ENCODE measurements around the gene NAA60.

NAA60 gene

DNA sequence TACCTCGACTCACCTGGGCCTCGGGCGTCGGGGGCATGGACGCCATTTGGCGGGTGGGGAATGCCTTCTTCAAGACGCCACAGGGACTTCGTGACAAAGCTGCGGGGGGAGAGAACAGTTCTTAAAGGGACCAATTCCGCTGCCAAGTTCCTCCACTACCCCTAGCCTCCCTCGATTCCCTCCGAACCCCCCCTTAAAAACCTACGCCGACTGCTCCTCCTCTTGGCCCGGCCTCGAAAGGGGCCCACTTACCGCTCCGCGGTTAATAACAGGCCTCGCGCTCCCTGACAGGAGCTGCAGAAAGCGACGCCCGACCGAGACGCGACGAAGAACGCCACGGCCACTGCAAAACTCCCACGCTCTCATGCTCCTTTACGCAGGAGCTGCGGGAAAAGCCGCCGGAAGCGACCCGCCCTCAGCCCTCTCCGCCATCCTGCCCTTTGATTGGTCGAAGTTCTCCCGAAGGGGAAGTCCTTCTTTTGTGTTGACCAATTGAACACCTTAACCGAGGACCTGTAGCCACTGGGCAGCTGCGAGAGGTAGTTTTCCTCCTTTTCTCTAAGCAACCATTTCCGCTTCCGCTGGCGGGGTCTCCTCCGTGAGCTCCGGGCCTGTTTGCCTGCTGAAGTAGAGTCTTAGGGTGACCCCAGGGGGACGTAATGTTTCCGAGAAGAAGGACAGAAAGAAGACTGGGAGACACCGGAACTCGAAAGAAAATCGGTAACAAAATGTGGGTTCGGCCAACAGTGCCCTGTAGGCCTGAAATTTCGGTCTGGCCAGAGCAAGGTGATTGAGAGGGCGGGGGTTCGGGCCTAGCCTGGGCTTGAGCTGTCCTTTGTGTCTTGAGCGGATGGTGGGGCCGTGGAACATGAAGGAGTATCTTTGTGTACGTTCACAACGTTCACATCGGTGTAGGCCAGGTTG is at the start of gene NAA60, which contains the start of gene ZNF597:
Gene NAA60, plus strand, starts transcription at position 573 of the 924 bp plus-strand sequence. CDS start 32,548 bp downstream, outside the sequence.
Gene ZNF597, minus strand, starts transcription at position 397 of the 924 bp plus-strand sequence. Its CDS starts 351 bp downstream, at position 46.
- peak; percentile 95 for DNase-seq

DNA sequence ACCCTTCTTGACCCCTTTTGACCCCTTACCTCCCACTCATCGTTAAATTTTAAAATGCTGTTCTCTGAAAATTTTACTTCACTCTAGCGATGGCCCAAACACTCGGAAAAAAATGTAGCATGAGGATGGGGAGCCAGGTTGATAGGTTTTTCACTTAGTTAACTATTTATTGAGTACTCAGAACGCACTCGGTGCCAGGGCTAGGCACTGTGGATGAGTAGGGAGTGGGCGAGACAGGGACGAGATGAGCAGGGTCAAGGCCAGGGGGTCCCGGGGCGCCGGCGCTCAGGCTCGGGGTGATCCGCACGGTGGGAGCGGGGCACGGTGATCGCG is 43.1 kb upstream of the NAA60 start:
- DNase-seq = no peak

DNA sequence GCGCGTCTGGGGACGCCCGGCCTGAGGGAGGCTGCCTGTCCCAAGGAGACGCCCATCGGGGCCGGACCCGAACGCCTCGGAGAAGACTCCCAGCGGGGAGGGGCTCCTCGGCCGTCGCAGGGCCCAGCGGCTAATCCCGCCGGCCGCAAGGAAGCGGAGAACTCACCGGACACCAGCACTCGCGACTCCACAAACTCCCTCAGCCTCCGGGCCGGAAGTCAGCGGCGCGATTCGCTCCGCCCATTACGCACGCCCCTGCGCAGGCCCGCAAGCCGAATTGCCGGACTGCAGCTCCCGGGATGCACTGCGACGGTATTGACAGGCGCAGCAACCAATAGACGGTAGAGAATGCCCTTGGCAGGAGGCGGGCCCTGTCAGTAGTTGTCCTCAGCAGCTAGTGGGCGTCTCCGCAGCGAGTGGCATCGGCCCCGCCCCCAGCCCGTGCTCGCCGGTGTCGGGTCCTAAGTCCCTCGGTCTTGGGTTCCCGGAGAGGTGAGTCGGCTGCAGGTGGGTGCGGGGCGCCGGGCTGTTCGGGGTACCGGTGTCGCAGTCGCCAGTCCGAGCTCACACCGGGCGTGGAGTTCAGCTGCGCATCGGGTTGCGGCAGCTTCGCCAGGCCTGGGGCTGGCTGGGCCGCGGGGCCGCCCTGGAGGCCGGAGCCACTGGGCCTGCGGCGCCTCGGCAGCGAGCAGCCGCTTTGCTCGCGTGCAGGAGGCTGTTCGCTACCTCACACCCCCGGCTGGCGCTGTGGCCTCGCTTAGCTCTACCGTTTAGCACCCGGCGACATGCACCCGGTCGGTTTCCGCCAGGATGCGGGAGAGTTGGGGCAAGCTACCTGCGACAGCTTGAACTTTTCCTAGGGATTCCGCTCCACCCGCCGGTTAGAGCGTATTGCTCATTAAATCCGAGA is 42.4 kb upstream of the NAA60 start, which contains the start of the genes ZNF174 and ZSCAN32:
Gene ZNF174, plus strand, starts transcription at position 437 of the 910 bp plus-strand sequence. CDS start 790 bp downstream, outside the sequence.
Gene ZSCAN32, minus strand, starts transcription at position 226 of the 910 bp plus-strand sequence. CDS start 3,447 bp downstream, outside the sequence.
- DNase-seq = peak; percentile 98

GRCh38 chr16:3401719-3402397 is 41.6 kb upstream of the NAA60 start:
- DNase-seq = peak; percentile 25

DNA sequence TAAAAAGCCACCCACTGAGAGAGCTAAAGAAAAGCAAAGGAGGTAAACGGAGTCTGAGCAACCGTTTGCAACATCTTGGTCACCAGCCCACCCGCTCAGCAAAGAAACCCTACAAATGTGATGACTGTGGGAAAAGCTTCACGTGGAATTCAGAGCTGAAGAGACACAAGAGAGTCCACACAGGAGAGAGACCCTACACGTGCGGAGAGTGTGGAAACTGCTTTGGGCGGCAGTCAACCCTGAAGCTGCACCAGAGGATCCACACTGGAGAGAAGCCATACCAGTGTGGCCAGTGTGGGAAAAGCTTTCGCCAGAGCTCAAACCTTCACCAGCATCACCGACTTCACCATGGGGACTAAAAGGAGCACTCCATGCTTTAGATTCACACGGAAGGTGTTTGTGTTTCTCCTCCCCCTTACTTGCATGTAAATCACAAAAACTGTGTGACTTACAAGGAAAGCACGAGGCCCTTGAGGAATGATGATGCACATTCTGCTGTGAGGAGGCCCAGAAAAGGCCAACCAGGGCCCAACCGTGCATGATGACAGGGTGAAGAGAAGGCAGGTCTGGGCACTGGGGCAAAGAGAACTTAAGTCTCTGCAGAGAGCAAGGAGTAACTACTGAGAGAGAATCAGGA is 34.8 kb upstream of the NAA60 start:
- DNase-seq = no peak

- DNase-seq = no peak
Measured at GRCh38 chr16:3413730-3414379, 29.6 kb upstream of the NAA60 start.

GRCh38 chr16:3431779-3432219 is 11.7 kb upstream of the NAA60 start:
- DNase-seq = peak; percentile 67

- no peak for DNase-seq
Measured at GRCh38 chr16:3434373-3434772, 9.1 kb upstream of the NAA60 start.

DNA sequence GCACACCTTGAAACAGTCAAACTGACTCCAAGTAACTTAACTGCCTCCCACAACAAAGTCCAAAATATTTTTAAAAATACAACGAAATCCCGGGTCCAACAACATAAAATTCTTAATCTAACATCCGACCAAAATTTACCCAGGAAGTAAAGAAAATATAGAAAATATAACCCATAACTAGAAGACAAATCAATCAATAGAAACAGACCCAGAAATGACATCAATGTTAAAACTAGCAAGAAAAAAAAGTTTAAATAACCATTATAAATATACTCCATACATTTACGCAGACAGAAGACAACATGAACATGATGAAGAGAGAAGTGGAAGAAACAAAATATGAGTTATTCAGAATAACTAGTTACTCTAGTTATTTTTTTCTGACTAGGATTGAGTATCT is 3.8 kb upstream of the NAA60 start:
- DNase-seq = no peak

DNA sequence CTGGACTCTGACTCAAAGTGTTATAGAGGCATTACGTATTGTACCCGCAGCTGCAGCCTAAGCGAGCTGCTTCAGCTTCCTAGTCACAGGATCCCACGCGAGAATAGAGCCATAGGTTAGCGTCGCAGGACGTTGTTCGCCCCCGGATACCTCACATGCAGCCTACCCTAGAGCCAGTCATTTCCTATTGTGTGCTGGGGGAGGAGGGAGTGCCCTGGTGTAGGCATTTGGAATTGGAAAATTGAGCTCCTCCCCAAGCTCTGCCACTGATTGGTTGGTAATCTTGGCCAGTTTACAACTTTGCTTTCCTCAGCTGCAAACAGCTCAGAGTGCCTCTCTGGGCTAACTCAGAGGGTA is 530 bp downstream of the NAA60 start:
- peak; percentile 72 for DNase-seq

GRCh38 chr16:3454093-3454492 is 10.6 kb downstream of the NAA60 start:
- DNase-seq = no peak

GRCh38 chr16:3454631-3455147 is 11.2 kb downstream of the NAA60 start:
- DNase-seq = no peak

DNA sequence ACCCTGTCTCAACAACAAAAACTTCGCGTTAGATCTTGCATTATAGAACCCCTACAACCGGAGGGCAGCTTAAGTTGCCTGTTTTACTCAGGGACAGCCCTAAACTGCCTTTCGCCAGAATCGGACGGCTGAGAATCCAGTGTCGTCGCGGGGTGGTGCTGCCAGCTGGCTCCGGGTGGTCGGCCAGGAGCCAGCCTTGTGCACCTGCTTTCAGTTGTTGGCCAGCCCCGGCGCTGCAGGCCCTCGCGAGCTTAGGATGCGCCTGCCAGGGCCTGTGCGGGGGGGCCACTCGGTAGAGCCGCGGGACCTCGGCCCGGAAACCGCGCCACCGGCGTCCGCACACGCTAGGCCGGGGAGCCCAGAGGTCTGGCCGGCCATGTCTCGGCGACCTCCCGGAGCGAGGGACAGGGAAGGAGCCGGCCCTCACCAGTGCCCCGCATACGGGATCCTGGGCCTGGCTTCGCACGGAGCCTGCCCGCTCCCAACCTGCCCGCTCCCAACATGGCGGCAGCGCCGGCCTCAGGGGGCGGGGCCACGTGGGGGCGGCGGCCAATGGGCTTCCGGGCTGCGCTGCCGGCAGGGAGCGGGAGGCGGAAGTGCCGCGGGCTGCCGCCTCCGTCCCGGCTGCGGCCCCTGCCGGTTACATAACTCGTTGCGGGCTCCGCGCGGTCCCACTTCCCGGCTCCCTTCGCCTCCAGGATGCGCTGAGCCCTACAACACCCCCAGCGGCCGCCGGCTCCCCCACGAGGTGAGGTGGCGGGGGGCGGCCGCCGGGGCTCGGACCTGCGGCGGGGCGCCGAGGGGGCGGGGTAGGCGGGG is 14.2 kb downstream of the NAA60 start:
- DNase-seq = peak; percentile 89

DNA sequence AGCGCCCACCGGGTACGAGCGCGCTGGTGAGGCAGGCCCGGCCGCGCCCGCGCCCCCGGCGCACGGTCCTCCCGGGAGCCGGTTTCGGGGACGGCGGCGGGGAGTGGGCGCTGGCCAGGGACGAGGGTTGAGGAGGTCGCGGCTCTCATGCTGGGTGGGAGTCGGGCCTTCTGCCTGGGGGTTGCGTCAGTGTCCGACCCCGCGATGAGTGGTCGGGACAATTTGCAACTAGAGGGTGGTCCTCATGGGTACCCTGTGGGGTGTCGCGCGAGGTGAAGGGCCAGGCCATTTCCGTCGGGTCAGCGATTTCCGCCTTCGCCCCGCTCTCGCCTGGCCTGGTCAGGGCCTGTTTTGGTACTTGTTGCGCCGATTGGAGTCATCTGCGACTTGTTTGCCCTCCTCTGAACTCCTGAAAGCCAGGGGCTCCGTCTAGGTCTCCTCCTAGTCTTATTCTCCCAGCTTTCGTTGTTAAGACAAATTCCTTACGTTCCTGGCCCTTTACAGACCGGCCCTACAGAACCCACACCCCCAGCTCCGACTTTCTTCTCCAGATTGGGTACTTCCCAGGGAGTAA is 14.9 kb downstream of the NAA60 start:
- DNase-seq = peak; percentile 18

DNA sequence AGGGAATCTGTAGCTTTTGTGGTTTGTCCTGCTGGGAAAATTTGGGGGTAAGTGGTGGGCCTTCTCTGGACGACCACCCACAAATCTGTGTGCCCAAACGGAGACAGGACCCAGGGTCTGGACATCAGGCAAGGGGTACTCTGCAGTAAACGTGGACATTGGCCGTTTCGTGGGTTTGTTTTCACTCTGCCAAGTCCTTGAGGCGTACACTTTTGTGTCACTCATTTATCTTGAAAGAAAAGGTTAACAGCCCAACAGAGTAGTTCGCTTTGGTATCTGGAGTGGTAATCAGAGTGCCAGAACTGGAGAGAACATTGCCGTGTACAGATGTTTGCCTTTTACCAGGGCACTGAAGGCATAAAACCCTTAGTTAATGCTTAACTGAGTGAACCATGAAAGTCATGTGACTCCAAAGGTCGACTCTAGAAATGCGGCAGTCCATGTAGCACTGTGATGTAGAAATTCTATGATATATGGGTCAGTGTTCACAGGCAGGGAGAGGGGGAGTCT is 15.4 kb downstream of the NAA60 start:
- peak; percentile 66 for DNase-seq

DNA sequence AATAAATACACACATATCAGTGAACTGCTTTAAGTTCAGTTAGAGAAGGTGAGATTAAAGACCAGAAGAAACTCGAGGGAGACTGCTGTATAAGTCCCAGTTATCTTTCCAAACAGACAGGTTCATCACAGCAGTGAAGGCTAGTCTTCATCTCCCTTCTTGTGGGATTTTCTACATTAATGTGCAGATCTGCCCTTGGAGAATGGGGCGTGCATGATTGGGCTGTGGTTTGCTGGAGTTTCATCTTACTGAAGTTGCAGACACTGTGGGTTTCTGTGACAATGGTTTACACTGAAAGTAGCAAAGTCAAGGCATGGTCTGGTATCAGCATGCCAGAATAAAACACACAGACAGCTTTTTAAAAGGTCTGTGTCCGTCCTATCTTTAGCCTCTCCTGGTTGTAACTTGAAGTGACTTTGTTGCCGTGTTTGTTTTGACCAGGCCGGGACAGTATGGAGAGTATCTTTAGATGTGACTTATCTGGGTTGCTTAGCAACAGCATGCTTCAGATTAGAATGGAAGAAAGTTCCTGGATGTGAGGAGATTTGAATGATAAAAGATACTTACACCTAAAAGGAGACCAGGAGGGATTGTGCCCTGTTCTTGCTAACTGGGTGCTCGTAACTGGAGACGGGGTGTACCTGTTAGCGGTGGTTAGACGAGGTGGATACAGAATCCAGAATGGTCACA is 16.1 kb downstream of the NAA60 start:
- peak; percentile 80 for DNase-seq

DNA sequence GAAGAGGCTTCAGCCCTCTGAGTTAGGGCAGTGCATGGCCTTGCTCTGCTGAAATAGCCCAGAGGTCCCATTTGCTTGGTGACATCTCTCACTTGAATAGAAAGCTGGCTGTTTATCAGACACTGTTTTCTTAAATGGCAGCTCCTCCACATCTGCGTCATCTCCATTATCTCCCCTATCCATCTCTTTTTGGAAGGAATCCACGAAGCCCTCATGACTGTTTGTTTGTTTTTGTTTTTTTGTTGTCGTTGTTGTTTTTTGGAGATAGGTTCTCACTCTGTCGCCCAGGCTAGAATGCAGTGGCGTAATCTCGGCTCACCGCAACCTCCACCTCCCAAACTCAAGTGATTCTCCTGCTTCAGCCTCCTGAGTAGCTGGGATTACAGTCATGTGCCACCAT is 16.6 kb downstream of the NAA60 start:
- DNase-seq = no peak

DNA sequence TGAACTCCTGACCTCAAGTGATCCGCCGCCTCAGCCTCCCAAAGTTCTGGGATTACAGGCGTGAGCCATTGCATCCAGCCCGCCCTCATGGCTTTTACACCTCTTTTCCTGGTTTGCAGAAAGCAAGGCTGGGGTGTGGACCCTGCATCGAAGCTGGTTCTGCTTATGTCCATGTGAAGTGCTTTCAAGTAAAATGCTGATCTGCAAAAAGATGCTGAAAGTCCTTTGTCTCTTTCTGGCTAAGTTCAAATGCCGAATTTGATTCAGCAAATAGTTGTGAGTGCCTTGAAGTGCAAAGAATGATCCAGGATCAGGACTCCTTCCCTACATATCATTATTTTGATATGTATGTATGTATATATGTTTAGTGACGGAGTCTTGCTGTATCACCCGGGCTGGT is 17.1 kb downstream of the NAA60 start:
- DNase-seq = no peak

- DNase-seq = peak; percentile 60
Measured at GRCh38 chr16:3461151-3461550, 17.7 kb downstream of the NAA60 start.
